Esophagus muscularis mucosa (tissue), 4 donors: Measurements from ENCODE around the gene ITGB6. TPM values are rescaled to one million over a fixed set of nuclear protein-coding genes. Genes with fewer than 3 reads are reported as not detected.

Experiments
- DNase-seq: peaks from one replicate; pipeline ENCODE4 v3.0.0-alpha.2; 2017; ENCODE audit errors: extremely low spot score
- H3K27ac ChIP-seq, 4 donors: fragments of 200-600 bp; sonication (generic); replicated peaks in 1 of 4; 1 replicate in 3 of 4; 2 replicates in 1 of 4; pipeline ENCODE4 v1.5.1; 2016 to 2019; ENCODE audit warnings: mild to moderate bottlenecking in 1 of 4
- H3K27me3 ChIP-seq, 4 donors: fragments of 200-600 bp; sonication (generic); one replicate each; pipeline versions ENCODE4 v1.5.1 to v1.6.0; 2016 to 2019
- H3K36me3 ChIP-seq, 4 donors: fragments of 200-600 bp; sonication (generic); one replicate each; pipeline ENCODE4 v1.5.1; 2016 to 2019
- H3K4me1 ChIP-seq, 4 donors: fragments of 200-600 bp; sonication (generic); one replicate each; pipeline ENCODE4 v1.5.1; 2016 to 2019
- H3K4me3 ChIP-seq, 4 donors: fragments of 200-600 bp; sonication (generic); 1 replicate in 2 of 4; 2 replicates in 2 of 4; pipeline ENCODE4 v1.5.1; 2016 to 2019; ENCODE audit warnings: mild to moderate bottlenecking in 4 of 4, moderate library complexity in 1 of 4
- H3K9me3 ChIP-seq, 4 donors: fragments of 200-600 bp; sonication (generic); 1 replicate in 3 of 4; 2 replicates in 1 of 4; pipeline ENCODE4 v1.5.1; 2016 to 2019
- CTCF ChIP-seq, 3 experiments: fragments of 200-600 bp in 2 of 3; fragments of 450-650 bp in 1 of 3; sonication (generic) in 2 of 3; IDR thresholded peaks; one replicate each; pipeline ENCODE4 v1.5.1; 2017 to 2019; ENCODE audit warnings: antibody characterized with exemption in 3 of 3, mild to moderate bottlenecking in 2 of 3, moderate library complexity in 1 of 3
- EP300 ChIP-seq: sonication (generic); formaldehyde crosslinking; IDR thresholded peaks from one replicate; pipeline ENCODE4 v1.6.1; 2017; ENCODE audit warnings: antibody characterized with exemption
- POLR2A ChIP-seq: fragments of 450-650 bp; IDR thresholded peaks from one replicate; pipeline ENCODE4 v1.6.1; 2017; ENCODE audit warnings: antibody characterized with exemption, moderate library complexity, mild to moderate bottlenecking, low read depth
- POLR2AphosphoS5 ChIP-seq, 2 donors: sonication (generic); formaldehyde crosslinking; IDR thresholded peaks; one replicate each; pipeline ENCODE4 v1.6.1; 2017; ENCODE audit warnings: antibody characterized with exemption in 2 of 2
- WGBS: methylation state at CpG from one replicate; pipeline ENCODE4 v1.1.5; 2018; 5-methylcytosine and 5-hydroxymethylcytosine counted together
- intact Hi-C: fragments of 100-400 bp; cut with DNase I; formaldehyde crosslinking; loops from one replicate; pipeline ENCODE4 v1.15.1; 2023
- total RNA-seq, 4 donors: library from RNA; depleted of rRNA; stranded (reverse); fragments of >200 nt; gene quantifications; one replicate each; pipeline versions ENCODE4 v1.1.0 to v1.2.1, GENCODE V29; 2016

Gene ITGB6
- total RNA-seq, 4 donors from 2014 or later: 0.17 to 3.4 TPM; not detected in 2

- WGBS: 86% methylated on average over 3 of the region's 3 CpGs
- Histone ChIP-seq H3K27ac (no peak overlapping the region), H3K9me3 (no peaks in the 10 kb centered on the region), H3K4me1 (peaks cover 0 to 10% (median 3%) of the 10 kb centered on the region in 4 donors), H3K4me3 (no peak overlapping the region), H3K36me3 (no peaks in the 10 kb centered on the region), H3K27me3 (no peaks in the 10 kb centered on the region)
- intact Hi-C loops: no loop called here
- TF ChIP-seq POLR2AphosphoS5 (IDR thresholded peaks at IDR 0.05) (no peak), EP300 (no peak), POLR2A (no peak), CTCF (IDR thresholded peaks at IDR 0.05) (no peak)
- DNase-seq: no peak
Observed at GRCh38 chr2:160232905-160233475, 32.9 kb upstream of the ITGB6 start.

- DNase-seq: no peak
- no peaks in the 10 kb centered on the region for H3K9me3 ChIP-seq
- no peaks in the 10 kb centered on the region for H3K27me3 ChIP-seq
- no peak overlapping the region for H3K27ac ChIP-seq
- no peaks in the 10 kb centered on the region for H3K36me3 ChIP-seq
- H3K4me3 ChIP-seq: no peak overlapping the region
- intact Hi-C loops: no loop called here
- 95% methylated on average over 1 of the region's 1 CpG for WGBS
- peaks cover 0 to 15% (median 4%) of the 10 kb centered on the region in 4 donors for H3K4me1 ChIP-seq
- no peak for TF ChIP-seq POLR2AphosphoS5 (IDR thresholded peaks at IDR 0.05)
- TF ChIP-seq CTCF (IDR thresholded peaks at IDR 0.05): no peak
- no peak for TF ChIP-seq EP300
- no peak for TF ChIP-seq POLR2A
Observed at GRCh38 chr2:160229591-160229990, 29.5 kb upstream of the ITGB6 start.

GRCh38 chr2:160228141-160228917, 28.3 kb upstream of the ITGB6 start:
- no peak for TF ChIP-seq EP300
- Histone ChIP-seq H3K27me3 (no peaks in the 10 kb centered on the region), H3K27ac (no peak overlapping the region), H3K4me1 (peaks cover 4 to 21% (median 10%) of the 10 kb centered on the region in 4 donors), H3K4me3 (no peak overlapping the region), H3K36me3 (no peaks in the 10 kb centered on the region), H3K9me3 (no peaks in the 10 kb centered on the region)
- WGBS: 62% methylated on average over 5 of the region's 5 CpGs
- no peak for DNase-seq
- intact Hi-C loops: no loop called here

- no peak overlapping the region for H3K27ac ChIP-seq
- peaks cover 4 to 21% (median 10%) of the 10 kb centered on the region in 4 donors for H3K4me1 ChIP-seq
- H3K4me3 ChIP-seq: no peak overlapping the region
- no peaks in the 10 kb centered on the region for H3K9me3 ChIP-seq
- no peak for DNase-seq
- 69% methylated on average over 5 of the region's 5 CpGs for WGBS
- intact Hi-C loops: no loop called here
- no peak for TF ChIP-seq POLR2AphosphoS5 (IDR thresholded peaks at IDR 0.05)
- TF ChIP-seq POLR2A: no peak
- TF ChIP-seq CTCF (IDR thresholded peaks at IDR 0.05): no peak
- TF ChIP-seq EP300: no peak
- H3K27me3 ChIP-seq: no peaks in the 10 kb centered on the region
- H3K36me3 ChIP-seq: no peaks in the 10 kb centered on the region
Observed at GRCh38 chr2:160227293-160227915, 27.3 kb upstream of the ITGB6 start.

- H3K4me3 ChIP-seq: no peak overlapping the region
- no peaks in the 10 kb centered on the region for H3K9me3 ChIP-seq
- no peak for DNase-seq
- no peak overlapping the region for H3K27ac ChIP-seq
- intact Hi-C loops: no loop called here
- no peak for TF ChIP-seq POLR2A
- TF ChIP-seq POLR2AphosphoS5 (IDR thresholded peaks at IDR 0.05): no peak
- no peak for TF ChIP-seq CTCF (IDR thresholded peaks at IDR 0.05)
- TF ChIP-seq EP300: no peak
- WGBS: 96% methylated on average over 5 of the region's 5 CpGs
- H3K27me3 ChIP-seq: no peaks in the 10 kb centered on the region
- H3K4me1 ChIP-seq: peaks cover 5 to 21% (median 12%) of the 10 kb centered on the region in 4 donors
- H3K36me3 ChIP-seq: no peaks in the 10 kb centered on the region
Observed at GRCh38 chr2:160226367-160226766, 26.3 kb upstream of the ITGB6 start.
